Neural cell (in vitro differentiated cells): ENCODE measurements around the gene EPS15. TPM values are rescaled to one million over a fixed set of nuclear protein-coding genes. Genes with fewer than 3 reads are reported as not detected.

ENCODE experiments used
- H2AFZ ChIP-seq: fragments of 200-600, 300-800 bp; sonication (generic), shearing (Covaris generic); 2 replicates; pipeline ENCODE4 v1.6.0; 2014; ENCODE audit warnings: low read depth, mild to moderate bottlenecking, antibody characterized with exemption, low read length, moderate library complexity
- H3F3A ChIP-seq: fragments of 200-600 bp; shearing (Covaris generic); 2 replicates; pipeline ENCODE4 v1.6.1; 2016; ENCODE audit warnings: mild to moderate bottlenecking, moderate library complexity, mixed read lengths, antibody characterized with exemption, low read length; ENCODE audit not compliant: insufficient read depth, poor library complexity, severe bottlenecking
- H3K27ac ChIP-seq: fragments of 200-600, 300-800 bp; sonication (generic), shearing (Covaris generic); 2 replicates; pipeline ENCODE4 v1.5.1; 2014; ENCODE audit warnings: mild to moderate bottlenecking, low read length, moderate library complexity
- H3K27me3 ChIP-seq: fragments of 300-800, 200-600 bp; sonication (generic), shearing (Covaris generic); 2 replicates; pipeline ENCODE4 v1.6.0; 2014; ENCODE audit warnings: mild to moderate bottlenecking, low read depth, low read length, moderate library complexity; ENCODE audit not compliant: insufficient read depth
- H3K36me3 ChIP-seq: fragments of 300-800, 200-600 bp; sonication (generic), shearing (Covaris generic); 2 replicates; pipeline ENCODE4 v1.5.1; 2014; ENCODE audit warnings: mild to moderate bottlenecking, antibody characterized with exemption, low read length, moderate library complexity; ENCODE audit not compliant: insufficient read depth
- H3K4me2 ChIP-seq: fragments of 300-800, 200-600 bp; sonication (generic), shearing (Covaris generic); 2 replicates; pipeline ENCODE4 v1.6.0; 2014; ENCODE audit warnings: mild to moderate bottlenecking, low read length
- H3K4me3 ChIP-seq: fragments of 300-800, 200-600 bp; sonication (generic), shearing (Covaris generic); 2 replicates; pipeline ENCODE4 v1.5.1; 2014; ENCODE audit warnings: mild to moderate bottlenecking, low read length, moderate library complexity
- H3K79me2 ChIP-seq: fragments of 200-600 bp; shearing (Covaris generic); replicated peaks from 2 replicates; pipeline ENCODE4 v1.6.0; 2014; ENCODE audit warnings: mild to moderate bottlenecking, low read length, moderate library complexity; ENCODE audit not compliant: insufficient read depth
- H3K9ac ChIP-seq: fragments of 300-800, 200-600 bp; sonication (generic), shearing (Covaris generic); 2 replicates; pipeline ENCODE4 v1.6.1; 2016; ENCODE audit warnings: mild to moderate bottlenecking, low read length, mixed read lengths
- H3K9me2 ChIP-seq: fragments of 200-600 bp; shearing (Covaris generic); 2 replicates; pipeline ENCODE4 v1.6.1; 2016; ENCODE audit warnings: mild to moderate bottlenecking, low read length, mixed read lengths; ENCODE audit not compliant: insufficient read depth
- H3K9me3 ChIP-seq: fragments of 200-600, 300-800 bp; sonication (generic), shearing (Covaris generic); 2 replicates; pipeline ENCODE4 v1.6.1; 2016; ENCODE audit warnings: mild to moderate bottlenecking, mixed run types, low read length, moderate library complexity, mixed read lengths
- H4K20me1 ChIP-seq: fragments of 200-600 bp; shearing (Covaris generic); 2 replicates; pipeline ENCODE4 v1.6.1; 2016; ENCODE audit warnings: mild to moderate bottlenecking, mixed run types; ENCODE audit not compliant: insufficient read depth
- EP300 ChIP-seq: fragments of 450-650 bp; conservative IDR thresholded peaks from 2 replicates; pipeline ENCODE4 v1.6.1; 2014; ENCODE audit warnings: antibody characterized with exemption, mild to moderate bottlenecking, moderate library complexity; ENCODE audit not compliant: poor library complexity, severe bottlenecking
- EZH2 ChIP-seq: fragments of 200-600, 300-800 bp; shearing (Covaris generic), sonication (generic); IDR thresholded peaks from 2 replicates; pipeline ENCODE4 v1.6.1; 2014; ENCODE audit warnings: antibody characterized with exemption, low read length, borderline replicate concordance, mild to moderate bottlenecking; ENCODE audit not compliant: insufficient read depth, poor library complexity, severe bottlenecking
- POLR2AphosphoS5 ChIP-seq: IDR thresholded peaks from 2 replicates; pipeline ENCODE4 v1.6.1; 2012
- RAD21 ChIP-seq: fragments of 450-650 bp; conservative IDR thresholded peaks from 2 replicates; pipeline ENCODE4 v1.6.1; 2014; ENCODE audit warnings: antibody characterized with exemption, mild to moderate bottlenecking, moderate library complexity
- SMC3 ChIP-seq: fragments of 450-650 bp; conservative IDR thresholded peaks from 2 replicates; pipeline ENCODE4 v1.6.1; 2014; ENCODE audit warnings: antibody characterized with exemption, mild to moderate bottlenecking, moderate library complexity; ENCODE audit not compliant: poor library complexity
- TAF1 ChIP-seq: IDR thresholded peaks from 2 replicates; pipeline ENCODE4 v1.6.1; 2012; ENCODE audit warnings: low read depth
- polyA plus RNA-seq: library from polyadenylated mRNA; depleted of rRNA; stranded (reverse); fragments of >200 nt; gene quantifications from 2 replicates; pipeline ENCODE4 v1.2.3, GENCODE V29; 2014
- TF ChIP-seq, protein P1 (sequence below): IDR thresholded peaks from 2 replicates; pipeline ENCODE4 v1.6.1; 2012; ENCODE audit warnings: borderline replicate concordance
- TF ChIP-seq, protein P2 (sequence below): fragments of 450-650 bp; IDR thresholded peaks from 2 replicates; pipeline ENCODE4 v1.5.1; 2014; ENCODE audit warnings: antibody characterized with exemption, mild to moderate bottlenecking, moderate library complexity; ENCODE audit not compliant: poor library complexity, severe bottlenecking

Gene EPS15
- polyA plus RNA-seq, 1 donor from 2014 or later: 101 TPM

DNA sequence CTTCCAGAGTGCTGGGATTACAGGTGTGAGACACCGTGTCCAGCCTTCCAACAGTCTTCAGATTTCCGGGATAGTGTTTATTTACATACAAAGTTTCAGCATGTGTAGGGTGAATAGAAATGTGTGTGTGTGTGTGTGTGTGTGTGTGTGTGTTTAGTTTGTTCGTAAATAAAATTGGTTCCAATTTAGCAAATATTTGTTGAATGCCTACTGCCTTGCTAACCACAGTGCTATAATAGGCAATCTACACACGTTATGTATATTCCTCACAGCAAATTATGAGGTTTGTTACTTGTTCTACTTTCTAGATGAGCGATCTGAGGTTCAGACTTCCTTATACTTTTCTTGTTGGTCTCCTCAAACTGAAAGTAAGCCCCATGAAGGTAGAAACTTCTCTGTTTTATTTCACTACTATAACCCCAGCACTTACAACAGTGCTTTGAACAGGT lies 32.8 kb upstream of the EPS15 start:
- no peak overlapping the region for H3K27ac ChIP-seq
- H3K4me3 ChIP-seq: no peak overlapping the region
- TF ChIP-seq TAF1: no peak
- no peak for TF ChIP-seq EP300
- TF ChIP-seq EZH2: no peak
- TF ChIP-seq, protein P1, sequence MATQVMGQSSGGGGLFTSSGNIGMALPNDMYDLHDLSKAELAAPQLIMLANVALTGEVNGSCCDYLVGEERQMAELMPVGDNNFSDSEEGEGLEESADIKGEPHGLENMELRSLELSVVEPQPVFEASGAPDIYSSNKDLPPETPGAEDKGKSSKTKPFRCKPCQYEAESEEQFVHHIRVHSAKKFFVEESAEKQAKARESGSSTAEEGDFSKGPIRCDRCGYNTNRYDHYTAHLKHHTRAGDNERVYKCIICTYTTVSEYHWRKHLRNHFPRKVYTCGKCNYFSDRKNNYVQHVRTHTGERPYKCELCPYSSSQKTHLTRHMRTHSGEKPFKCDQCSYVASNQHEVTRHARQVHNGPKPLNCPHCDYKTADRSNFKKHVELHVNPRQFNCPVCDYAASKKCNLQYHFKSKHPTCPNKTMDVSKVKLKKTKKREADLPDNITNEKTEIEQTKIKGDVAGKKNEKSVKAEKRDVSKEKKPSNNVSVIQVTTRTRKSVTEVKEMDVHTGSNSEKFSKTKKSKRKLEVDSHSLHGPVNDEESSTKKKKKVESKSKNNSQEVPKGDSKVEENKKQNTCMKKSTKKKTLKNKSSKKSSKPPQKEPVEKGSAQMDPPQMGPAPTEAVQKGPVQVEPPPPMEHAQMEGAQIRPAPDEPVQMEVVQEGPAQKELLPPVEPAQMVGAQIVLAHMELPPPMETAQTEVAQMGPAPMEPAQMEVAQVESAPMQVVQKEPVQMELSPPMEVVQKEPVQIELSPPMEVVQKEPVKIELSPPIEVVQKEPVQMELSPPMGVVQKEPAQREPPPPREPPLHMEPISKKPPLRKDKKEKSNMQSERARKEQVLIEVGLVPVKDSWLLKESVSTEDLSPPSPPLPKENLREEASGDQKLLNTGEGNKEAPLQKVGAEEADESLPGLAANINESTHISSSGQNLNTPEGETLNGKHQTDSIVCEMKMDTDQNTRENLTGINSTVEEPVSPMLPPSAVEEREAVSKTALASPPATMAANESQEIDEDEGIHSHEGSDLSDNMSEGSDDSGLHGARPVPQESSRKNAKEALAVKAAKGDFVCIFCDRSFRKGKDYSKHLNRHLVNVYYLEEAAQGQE: no peak
- no peak for TF ChIP-seq POLR2AphosphoS5
- TF ChIP-seq SMC3: no peak
- TF ChIP-seq RAD21: no peak
- H3K27me3 ChIP-seq: no peaks in the 10 kb centered on the region
- no peak overlapping the region for H2AFZ ChIP-seq
- H4K20me1 ChIP-seq: no peaks in the 10 kb centered on the region
- no peak overlapping the region for H3K4me2 ChIP-seq
- no peak overlapping the region for H3K9ac ChIP-seq
- H3K9me3 ChIP-seq: no peaks in the 10 kb centered on the region
- no peaks in the 10 kb centered on the region for H3K36me3 ChIP-seq
- H3K9me2 ChIP-seq: no peaks in the 10 kb centered on the region
- H3F3A ChIP-seq: no peaks in the 10 kb centered on the region
- no peaks in the 10 kb centered on the region for H3K79me2 ChIP-seq

DNA sequence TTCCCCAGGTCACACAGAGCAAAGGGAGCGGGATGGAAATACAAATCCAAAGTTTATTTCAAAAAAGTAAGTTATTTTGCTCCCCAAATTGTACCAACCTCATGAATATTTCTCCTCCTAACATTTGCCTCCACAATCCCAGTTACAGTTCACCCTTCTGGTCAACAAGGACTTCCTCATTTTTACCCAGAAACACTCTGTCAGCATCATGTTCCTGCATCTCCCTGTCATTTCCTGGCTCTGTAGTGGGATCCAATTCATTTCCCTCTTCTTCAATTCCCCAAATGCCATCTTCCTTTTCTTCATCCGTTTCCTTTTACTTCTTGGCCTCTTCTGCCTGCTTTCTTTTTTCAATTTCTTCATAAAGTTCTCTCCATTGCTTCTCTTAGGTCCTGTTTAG lies 32.0 kb upstream of the EPS15 start:
- Histone ChIP-seq H3K27ac (no peak overlapping the region), H4K20me1 (no peaks in the 10 kb centered on the region), H2AFZ (no peak overlapping the region), H3K4me2 (no peak overlapping the region), H3K27me3 (no peaks in the 10 kb centered on the region), H3K9me3 (no peaks in the 10 kb centered on the region), H3K79me2 (no peaks in the 10 kb centered on the region), H3K4me3 (no peak overlapping the region), H3K9me2 (no peaks in the 10 kb centered on the region), H3K36me3 (no peaks in the 10 kb centered on the region), H3F3A (no peaks in the 10 kb centered on the region), H3K9ac (no peak overlapping the region)
- TF ChIP-seq, protein P1: no peak
- TF ChIP-seq EP300 (no peak), SMC3 (no peak), TAF1 (no peak), POLR2AphosphoS5 (no peak)

DNA sequence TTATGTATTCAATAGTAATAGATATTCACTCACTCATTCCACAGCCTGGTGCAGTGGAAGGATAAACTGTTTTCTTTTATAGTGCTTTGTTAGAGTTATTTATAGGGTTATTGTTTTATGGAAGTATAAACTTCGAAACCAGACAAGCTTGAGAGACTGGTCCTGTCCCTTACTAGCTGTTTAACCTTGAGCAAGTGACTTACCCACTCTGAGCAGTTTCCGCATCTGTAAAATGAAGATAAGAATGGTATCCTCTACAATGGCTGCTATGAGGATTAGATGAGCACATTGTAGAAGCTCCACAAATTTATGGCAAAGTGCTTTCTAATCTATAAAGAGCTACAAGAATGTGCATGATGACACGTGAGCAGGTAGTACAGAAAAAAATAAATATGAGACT lies 30.8 kb upstream of the EPS15 start:
- no peak overlapping the region for H3K27ac ChIP-seq
- H3K4me2 ChIP-seq: no peak overlapping the region
- no peaks in the 10 kb centered on the region for H3K79me2 ChIP-seq
- H3K9me3 ChIP-seq: no peaks in the 10 kb centered on the region
- no peaks in the 10 kb centered on the region for H3K27me3 ChIP-seq
- no peaks in the 10 kb centered on the region for H3K9me2 ChIP-seq
- H3K4me3 ChIP-seq: no peak overlapping the region
- H3K36me3 ChIP-seq: no peaks in the 10 kb centered on the region
- no peaks in the 10 kb centered on the region for H4K20me1 ChIP-seq
- TF ChIP-seq, protein P2, sequence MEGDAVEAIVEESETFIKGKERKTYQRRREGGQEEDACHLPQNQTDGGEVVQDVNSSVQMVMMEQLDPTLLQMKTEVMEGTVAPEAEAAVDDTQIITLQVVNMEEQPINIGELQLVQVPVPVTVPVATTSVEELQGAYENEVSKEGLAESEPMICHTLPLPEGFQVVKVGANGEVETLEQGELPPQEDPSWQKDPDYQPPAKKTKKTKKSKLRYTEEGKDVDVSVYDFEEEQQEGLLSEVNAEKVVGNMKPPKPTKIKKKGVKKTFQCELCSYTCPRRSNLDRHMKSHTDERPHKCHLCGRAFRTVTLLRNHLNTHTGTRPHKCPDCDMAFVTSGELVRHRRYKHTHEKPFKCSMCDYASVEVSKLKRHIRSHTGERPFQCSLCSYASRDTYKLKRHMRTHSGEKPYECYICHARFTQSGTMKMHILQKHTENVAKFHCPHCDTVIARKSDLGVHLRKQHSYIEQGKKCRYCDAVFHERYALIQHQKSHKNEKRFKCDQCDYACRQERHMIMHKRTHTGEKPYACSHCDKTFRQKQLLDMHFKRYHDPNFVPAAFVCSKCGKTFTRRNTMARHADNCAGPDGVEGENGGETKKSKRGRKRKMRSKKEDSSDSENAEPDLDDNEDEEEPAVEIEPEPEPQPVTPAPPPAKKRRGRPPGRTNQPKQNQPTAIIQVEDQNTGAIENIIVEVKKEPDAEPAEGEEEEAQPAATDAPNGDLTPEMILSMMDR: no peak
- H3F3A ChIP-seq: no peaks in the 10 kb centered on the region
- H2AFZ ChIP-seq: no peak overlapping the region
- H3K9ac ChIP-seq: no peak overlapping the region
